M059J (cell line): ENCODE results near the gene LMLN. TPM values are rescaled to one million over a fixed set of nuclear protein-coding genes. Genes with fewer than 3 reads are reported as not detected.
"Not testable (repeated sequence)": the region's sequence is repeated elsewhere in the genome, so short reads cannot be mapped to it uniquely, and the experiment has no call there.

Experiments
- DNase-seq: peaks from one replicate; pipeline ENCODE4 v3.0.0-alpha.2; 2012; ENCODE audit warnings: low read depth
- total RNA-seq: library from RNA; depleted of rRNA; stranded (reverse); fragments of >200 nt; shearing (Covaris generic); gene quantifications from 2 replicates; pipeline ENCODE4 v1.2.3, GENCODE V29; 2014

The LMLN gene
- total RNA-seq, 1 experiment from 2014 or later: 7.1 TPM

DNA sequence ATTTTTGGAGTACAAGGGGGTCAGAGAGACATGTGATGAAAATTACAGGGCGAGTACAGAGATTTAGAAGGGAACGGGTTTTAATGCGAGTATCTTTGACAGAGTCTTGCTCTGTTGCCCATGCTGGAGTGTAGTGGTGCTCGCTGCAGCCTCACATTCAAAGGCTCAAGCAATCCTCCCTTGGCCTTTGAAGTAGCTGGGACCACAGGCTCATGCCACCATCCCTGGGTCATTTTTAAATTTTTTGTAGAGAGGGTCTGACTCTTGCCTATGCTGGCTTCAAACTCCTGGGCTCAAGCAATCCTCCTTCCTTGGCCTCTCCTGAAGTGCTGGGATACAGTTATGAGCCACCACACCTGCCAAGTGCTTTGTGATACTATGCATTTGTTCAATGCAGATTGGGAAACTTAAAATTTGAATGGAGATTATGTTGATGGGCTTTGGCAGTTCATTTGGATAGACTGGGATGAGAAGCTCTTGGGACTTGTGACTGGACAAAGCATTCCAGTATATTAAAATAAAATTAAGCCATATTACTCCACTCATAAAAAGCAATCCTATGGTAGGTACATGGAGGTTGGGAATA is 4.0 kb upstream of the LMLN start:
- DNase-seq: peak; percentile 15

DNA sequence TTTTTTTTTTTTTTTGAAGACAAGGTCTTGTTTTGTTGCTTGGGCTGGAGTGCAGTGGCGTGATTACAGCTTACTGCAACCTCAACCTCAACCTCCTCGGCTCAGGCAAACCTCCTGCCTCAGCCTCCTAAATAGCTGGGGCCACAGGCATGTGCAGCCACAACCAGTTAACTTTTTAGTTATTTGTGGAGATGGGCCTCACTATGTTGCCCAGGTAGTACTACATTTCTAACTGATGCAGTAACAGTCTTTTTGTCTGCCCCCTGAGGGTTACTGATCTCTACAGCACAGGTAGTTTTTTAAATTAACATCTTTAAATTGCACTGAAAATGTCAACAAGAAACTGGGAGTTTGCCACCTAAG is 3.4 kb upstream of the LMLN start:
- no peak for DNase-seq

DNA sequence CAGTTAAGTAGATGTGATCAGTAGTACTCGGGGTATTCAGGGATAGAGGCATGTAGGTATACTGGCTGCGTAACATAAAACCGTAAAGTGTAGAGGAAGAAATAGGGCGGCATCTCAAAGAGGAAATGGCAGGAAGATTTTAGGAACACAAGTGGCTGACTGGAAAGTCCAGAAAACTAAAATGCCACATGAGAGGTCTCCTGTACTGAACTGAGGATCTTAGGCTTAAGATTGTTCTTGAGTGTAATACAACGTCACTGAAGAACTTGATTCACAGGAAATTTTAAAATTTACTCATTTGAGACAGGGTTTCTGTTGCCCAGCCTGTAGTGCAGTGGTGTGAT is 2.3 kb upstream of the LMLN start:
- DNase-seq: no peak

DNA sequence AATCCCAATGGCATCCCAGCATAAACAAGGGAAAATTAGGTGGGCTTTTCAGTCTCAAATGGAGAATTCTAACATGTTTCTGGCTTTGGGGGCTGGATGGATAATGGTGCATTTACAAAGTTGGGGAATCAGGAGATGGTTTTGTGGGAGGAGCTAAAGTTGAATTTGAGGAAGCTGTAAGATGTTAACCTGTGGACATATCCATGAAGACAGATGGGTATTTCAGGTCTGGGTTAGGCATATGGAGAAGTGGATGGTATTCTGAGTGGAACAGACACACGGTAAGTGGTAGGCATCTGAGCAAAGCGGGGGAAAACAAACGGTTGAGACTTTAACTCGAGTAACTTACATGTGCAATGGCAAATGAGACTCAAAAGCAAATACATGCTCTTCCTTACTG is 1.7 kb upstream of the LMLN start:
- no peak for DNase-seq

DNA sequence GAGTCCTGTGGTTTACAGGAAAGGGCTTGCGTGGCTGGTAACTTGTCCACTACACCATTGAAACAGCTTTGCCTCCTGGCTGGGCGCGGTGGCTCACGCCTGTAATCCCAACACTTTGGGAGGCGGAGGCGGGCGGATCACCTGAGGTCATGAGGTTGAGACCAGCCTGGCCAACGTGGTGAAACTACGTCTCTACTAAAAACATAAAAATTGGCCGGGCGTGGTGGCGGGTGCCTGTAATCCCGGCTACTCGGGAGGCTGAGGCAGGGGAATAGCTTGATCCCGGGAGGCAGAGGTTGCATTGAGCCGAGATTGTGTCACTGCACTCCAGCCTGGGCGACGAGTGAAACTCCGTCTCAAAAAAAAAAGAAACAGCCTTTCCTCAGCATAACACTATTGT is 1.2 kb upstream of the LMLN start:
- not testable (repeated sequence) for DNase-seq

DNA sequence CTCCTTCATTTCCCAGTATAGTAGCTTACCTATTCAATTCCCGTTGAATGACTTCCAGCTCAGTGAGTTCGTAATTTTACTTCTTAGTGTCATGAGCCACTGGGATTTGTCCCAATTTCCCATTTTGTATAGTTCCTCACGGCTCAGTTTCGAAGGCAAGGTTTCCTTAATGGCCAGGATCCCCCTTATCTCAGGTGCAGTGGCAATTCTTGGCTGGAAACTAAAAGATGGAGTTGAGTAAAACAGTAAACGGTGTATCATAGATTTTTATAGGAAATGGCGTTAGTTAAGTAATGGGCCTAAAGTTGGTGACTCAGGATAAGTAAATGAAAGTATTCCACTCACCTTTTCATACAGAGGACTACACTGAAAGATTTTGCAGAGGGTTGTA is 522 bp upstream of the LMLN start:
- DNase-seq: no peak

DNA sequence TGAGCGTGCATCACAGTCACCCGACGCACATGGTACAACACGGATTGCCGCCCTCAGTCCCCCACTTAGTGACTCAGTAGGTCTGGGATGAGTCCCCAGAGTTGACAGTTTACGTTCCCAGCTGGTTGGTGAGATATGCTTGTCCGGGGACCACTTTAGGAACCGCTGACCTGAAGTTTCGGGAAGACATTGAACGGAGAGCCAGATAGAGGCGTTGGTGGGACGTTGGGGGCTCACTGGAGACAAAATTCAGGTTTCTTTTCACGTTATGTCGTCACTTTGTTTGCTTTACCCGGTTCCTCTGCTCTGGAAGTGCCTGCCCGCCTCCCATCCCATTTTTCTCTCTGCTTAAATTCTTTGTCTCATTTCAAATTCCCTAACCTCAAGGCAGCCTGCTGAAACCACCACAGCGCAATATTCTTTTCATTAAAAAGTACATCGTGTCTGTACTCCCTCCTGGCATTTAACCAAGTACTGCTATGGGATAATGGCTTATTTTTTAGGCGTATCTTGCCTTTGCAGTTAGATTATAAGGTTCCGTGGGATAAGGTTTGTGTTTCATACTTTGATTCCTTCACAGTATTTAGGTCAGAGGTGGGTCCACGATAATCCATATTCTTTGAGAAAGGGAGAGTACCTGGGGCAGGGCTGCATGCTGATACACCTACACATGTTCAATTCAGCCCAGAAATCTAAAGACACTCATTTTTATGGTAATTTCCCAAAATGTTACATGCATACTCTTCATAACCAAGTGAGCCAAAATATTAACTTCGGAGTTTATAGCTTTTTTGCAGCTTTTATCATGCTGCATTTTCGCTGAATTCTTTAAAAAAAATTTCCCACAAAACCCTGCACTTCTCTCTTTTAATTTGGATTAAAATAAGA is 921 bp downstream of the LMLN start:
- DNase-seq: peak; percentile 11

DNA sequence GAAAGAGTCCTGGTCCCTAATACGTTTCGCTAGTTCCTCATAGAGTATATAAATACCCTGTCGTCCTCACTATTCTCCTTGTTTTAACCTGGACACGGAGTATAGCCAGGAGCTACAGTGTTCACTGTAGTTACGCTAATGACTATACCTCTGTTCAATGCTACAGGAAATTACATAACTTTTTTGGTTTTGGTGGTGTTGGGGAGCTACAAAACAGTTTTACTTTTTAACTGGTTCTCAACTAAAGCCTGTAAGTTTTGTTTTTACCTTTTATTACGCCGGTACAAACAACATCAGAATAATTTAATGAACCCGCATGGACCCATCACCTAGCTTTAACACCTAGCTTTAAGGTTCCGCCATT is 1.5 kb downstream of the LMLN start:
- no peak for DNase-seq

DNA sequence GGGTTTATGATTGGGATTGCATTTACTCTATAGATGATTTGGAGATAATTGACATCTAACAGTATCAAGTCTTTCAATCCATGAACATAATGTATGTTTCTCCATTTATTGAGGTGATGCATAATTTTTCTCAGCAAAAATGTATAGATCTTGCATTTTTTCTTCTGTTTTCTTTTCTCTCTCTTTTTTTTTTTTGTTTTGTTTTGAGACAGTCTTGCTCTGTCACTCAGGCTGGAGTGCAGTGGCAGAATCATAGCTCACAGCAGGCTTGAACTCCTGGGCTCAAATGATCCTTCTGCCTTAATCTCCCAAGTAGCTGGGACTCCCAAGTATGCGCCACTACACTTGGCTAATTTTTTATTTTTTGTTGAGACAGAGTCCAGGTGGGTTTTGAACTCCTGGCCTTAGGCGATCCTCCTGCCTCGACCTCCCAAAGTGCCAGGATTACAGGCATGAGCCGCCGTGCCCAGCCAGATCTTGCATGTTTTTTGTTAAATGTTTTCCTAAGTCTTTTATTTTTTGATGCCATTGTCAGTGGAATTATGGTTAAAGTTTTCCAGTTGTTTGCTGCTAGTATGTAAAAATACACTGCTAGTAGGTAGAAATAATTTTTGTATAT is 3.1 kb downstream of the LMLN start:
- no peak for DNase-seq

DNA sequence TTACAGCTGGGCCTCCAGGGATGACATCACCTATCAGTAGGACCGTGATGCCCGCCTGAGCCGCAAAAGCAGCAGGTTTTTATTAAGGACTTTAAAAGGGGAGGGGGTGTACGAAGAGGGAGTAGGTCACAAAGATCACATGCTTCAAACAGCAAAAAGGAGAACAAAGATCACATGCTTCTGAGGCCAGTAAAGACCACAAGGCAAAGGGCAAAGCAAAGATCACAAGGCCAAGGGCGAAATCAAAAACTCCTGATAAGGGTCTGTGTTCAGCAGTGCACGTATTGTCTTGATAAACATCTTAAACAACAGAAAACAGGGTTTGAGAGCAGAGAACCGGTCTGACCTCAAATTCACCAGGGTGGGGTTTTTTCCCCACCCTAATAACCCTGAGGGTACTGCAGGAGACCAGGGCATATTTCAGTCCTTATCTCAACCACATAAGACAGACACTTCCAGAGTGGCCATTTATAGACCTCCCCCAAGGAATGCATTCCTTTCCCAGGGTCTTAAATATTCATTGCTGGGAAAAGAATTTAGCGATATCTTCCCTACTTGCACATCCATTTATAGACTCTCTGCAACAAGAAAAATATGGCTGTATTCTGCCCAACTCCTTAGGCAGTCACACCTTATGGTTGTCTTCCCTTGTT is 7.4 kb downstream of the LMLN start:
- not testable (repeated sequence) for DNase-seq

DNA sequence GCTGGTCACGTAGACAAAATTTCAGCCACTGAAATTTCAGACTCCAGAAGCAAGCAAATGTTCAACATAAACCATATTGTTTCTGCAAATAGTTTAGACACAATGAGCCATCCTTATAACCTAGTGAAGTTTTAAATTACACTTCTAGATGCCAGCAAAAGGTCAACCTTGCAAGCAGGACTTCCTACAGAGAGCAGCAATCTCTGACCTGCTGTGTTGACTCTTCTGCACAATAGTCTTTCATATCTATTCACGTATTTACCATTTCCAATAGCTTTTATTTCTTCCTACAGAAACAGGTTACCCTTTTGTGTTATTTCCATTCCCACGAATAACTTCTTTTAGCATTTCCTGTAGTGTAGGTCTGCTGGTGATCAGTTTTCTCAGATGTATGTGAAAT is 10.6 kb downstream of the LMLN start:
- no peak for DNase-seq

DNA sequence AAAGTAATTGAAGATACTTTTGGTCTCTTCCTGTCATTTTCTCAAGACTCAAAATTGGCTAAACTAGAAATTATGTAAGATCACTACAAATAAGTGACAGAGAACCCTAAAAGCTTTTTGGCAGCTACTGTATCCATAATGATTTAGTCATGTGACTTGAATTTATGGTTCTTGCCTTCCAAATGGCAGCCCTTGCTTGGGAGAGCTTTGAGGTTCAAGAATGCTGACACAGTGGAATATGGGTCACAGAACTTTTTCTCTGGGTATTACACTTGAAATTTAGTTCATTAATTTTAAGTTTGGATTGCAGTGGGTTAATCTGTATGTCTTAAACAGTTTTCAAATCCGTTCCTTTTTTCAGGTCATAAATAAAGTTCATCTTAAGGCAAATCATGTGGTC is 14.0 kb downstream of the LMLN start:
- no peak for DNase-seq

DNA sequence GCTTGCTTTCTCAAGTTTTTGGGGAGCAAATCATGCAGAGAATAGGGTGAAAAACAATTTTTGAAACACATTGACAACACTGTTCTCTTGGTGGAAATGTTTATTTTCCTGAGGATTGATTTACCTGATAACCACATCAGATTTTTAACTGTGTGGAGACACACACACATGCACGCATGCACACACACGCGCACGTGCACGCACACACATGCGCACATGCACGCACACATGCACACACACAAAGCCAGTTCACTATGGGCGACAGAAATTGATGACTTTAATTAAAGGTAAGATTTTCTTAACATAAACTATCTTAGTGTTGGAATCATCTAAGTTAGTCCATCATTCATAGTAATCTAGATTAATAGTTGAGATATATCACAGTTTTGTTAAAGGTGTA is 15.3 kb downstream of the LMLN start:
- DNase-seq: no peak

DNA sequence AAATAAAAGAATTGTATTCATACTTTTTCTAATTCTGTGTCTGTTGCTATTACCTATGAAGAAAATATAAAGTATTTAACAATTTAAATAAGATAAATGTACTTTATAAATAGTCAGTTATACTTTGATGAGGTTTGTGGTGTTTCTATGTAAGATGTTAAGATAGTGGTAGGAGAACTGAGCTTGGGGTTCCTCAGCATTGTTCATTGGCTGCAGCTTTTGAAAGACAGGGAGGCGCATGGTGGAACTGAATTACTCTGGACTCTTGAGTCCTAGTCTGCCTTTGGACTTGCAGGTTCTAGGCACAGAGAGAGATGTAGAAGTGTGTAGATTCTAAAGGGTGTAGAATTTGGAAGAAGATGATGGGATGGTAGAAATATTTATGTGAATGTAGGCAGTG is 23.1 kb downstream of the LMLN start:
- no peak for DNase-seq

DNA sequence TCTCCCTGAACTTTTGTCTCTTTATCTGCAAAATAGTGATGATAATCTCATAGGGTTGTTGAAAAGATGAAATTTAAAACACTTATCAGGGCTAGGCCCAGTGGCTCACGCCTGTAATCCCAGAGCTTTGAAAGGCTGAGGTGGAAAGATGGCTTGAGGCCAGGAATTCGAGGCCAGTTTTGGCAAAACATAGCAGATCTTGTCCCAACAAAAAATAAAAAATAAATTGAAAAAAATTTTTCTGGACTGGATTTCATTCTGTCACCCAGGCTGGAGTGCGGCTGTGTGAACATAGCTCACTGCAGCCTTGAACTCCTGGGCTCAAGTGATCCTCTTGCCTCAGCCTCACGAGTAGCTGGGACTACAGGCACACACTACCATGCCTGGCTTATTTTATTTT is 29.6 kb downstream of the LMLN start:
- no peak for DNase-seq

DNA sequence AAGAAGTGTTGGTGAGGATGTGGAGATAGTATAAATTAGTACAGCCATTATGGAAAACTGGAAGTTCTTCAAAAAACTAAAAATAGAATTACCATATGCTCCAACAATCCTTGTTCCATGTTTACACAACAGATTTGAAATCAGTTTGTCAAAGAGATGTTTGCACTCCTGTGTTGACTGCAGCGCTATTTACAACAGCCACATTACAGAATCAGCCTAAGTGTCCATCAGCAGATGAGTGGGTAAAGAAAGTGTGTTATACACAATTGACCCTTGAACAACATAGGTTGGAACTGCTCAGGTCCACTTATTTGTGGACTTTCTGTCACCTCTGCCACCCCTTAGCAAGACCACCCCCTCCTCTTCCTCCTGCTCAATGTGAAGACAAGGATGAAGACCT is 34.7 kb downstream of the LMLN start:
- DNase-seq: no peak

DNA sequence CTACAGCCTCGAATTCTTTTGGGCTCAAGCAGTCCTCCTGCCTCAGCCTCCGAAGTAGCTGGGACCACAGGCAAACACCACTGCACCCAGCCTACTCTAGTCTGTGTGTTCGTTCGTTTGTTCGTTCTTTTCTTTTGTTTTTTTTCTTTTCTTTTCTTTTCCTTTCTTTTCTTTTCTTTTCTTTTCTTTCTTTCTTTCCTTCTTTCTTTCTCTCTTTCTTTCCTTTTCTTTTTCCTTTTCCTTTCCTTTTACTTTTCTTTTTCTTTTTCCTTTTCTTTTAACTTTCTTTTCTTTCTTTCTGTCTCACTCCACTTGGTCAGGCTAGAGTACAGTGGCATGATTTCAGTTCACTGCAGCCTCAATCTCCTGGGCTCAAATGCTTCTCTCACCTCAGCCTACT is 36.8 kb downstream of the LMLN start:
- DNase-seq: no peak

DNA sequence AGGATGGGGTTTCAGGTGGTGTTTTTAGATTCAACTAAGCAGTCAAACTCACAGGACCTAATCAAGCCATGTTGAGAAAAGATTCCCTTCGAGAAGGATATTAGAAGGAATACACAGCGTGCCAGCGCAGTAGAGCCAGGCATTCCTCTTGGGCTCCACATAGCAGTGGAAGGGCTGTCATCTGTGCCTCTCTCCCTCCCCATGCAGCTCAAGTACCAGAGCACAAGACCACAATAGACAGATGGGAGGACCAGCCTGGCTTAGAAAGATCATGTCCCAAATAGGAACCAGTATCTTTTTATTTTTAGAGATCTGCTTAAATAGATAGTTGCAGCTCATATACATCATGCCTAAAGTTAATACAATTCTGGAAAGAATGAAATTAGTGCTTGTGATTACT is 37.9 kb downstream of the LMLN start:
- no peak for DNase-seq

DNA sequence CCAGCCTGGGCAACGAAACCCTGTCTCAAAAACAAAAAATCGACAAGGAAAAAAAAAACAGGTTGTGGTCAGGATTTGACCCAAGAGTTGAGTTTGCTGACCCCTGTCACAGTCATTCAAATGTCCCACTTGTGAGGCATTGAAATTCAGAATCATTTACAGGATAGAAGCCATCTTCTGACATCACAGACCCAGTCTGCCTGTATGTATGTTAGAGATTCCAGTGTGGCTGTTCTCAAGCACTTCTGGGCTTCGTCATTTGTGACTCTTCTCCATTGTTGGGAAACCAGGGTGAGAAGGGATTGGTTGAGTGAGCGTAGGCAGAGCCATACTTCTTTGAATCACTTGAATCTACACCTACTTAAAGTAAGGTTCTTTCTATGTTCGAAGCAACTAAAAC is 57.1 kb downstream of the LMLN start:
- no peak for DNase-seq

DNA sequence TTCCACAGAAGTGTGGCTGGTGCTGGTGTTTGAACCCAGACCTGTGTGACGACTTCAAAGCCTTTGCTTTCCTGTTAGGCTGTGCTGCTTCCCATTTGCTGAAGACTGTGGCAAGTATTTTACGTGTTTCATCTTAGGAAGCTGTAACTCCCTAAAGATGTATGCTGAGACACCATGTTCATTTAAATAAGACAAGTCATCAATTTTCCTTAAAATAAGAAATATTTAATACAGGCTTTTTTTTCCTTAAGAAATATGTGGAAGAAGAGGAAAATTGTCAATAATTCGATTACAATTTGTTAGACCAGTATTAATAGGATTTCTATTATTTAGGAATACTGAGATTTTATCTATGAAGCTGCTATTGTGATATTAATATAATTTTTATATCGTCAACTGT is 58.4 kb downstream of the LMLN start:
- DNase-seq: no peak

DNA sequence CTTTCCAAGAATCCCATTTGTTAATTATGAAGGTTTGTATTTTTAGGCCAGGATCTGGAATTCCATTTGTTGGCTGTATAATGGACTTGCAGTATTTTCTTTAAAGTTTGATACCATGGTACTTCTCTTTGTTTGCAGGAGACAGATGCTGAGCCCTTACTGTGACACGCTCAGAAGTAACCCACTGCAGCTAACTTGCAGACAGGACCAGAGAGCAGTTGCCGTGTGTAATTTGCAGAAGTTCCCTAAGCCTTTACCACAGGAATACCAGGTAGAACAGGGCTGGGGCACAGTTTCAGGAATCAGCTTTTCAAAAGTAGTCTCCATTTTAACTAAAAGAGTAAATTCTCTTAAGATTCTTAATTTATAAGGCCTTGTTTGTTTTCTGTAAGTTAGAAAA is 59.1 kb downstream of the LMLN start:
- no peak for DNase-seq

DNA sequence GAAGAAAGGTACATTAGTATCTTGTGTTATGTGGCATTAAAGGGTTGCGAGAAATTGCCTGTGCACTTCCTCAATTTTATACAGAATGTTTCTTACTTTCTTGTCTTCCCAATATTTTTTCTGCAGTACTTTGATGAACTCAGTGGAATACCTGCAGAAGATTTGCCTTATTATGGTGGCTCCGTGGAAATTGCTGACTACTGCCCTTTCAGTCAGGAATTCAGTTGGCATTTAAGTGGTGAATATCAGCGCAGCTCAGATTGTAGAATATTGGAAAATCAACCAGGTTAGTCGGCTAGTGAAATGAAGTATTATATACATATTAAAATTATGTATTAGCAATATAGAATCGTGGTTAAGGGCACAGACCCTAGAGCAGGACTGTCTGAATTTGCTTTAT is 61.3 kb downstream of the LMLN start:
- no peak for DNase-seq

DNA sequence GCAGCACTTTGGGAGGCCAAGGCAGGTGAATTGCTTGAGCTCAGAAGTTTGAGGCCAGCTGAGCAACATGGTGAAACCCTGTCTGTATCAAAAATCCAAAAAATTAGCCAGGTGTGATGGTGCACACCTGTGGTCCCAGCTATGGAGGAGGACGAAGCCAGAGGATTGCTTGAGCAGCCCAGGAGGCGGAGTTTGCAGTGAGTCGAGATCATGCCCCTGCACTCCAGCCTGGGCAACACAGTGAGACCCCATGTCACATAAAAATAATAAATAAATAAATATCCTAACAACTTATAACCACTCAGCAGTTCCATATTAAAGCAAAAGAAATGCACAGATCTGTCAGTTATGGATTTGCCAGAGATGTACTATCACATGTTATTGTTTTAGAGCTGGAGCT is 62.6 kb downstream of the LMLN start:
- DNase-seq: no peak
